Measurements from ENCODE around the gene LRG1. TPM values are rescaled to one million over a fixed set of nuclear protein-coding genes. Genes with fewer than 3 reads are reported as not detected.

The LRG1 gene
- total and polyA plus RNA-seq, 10 of the 15 experiments (the other 5 are each of a cell fraction or from before 2014, with no cell fraction given): 0.29 to 4.7 (median 0.58) TPM

- H3K4me2 ChIP-seq (ENCODE audit: control insufficient read depth, insufficient read depth): no peak overlapping the region
These were observed 5.9 kb downstream of the LRG1 start for GRCh38 chr19:4533835-4534424.

More at GRCh38 chr19:4533835-4534424, 5.9 kb downstream of the LRG1 start:
- H2AFZ ChIP-seq (ENCODE audit: control insufficient read depth, low read depth, low read length): no peak overlapping the region
- ATAC-seq: no peak
- 54% methylated on average over 9 of the region's 9 CpGs for WGBS (ENCODE audit: insufficient coverage, insufficient replicate concordance, low lambda C conversion rate, missing lambda C conversion rate)
- H3K9me3 ChIP-seq (replicated peaks; ENCODE audit: control insufficient read depth, insufficient read depth, low read length): no peaks in the 10 kb centered on the region; the same call in 2 of the 3 replicates
- H3K79me2 ChIP-seq (ENCODE audit: control insufficient read depth, insufficient read depth, low read length): no peaks in the 10 kb centered on the region
- H4K20me1 ChIP-seq (ENCODE audit: control insufficient read depth, insufficient read depth): no peaks in the 10 kb centered on the region
- no peak for TF ChIP-seq CTCF (IDR thresholded peaks at IDR 0.05 in 2 of 3, conservative IDR thresholded peaks at IDR 0.05 in 1 of 3; ENCODE audit: control insufficient read depth in 2 of 3, extremely low read depth in 1 of 3, insufficient read depth in 1 of 3, low read depth in 3 of 3, low read length in 3 of 3)
- TF ChIP-seq SPI1 (IDR thresholded peaks at IDR 0.05; ENCODE audit: borderline replicate concordance, insufficient read depth, low read depth, low read length): no peak
- TF ChIP-seq FOXK2 (IDR thresholded peaks at IDR 0.05): no peak
- no peak for TF ChIP-seq IRF3 (IDR thresholded peaks at IDR 0.05)
- no peak for TF ChIP-seq NFYB (IDR thresholded peaks at IDR 0.05; ENCODE audit: insufficient read depth, low read depth, low read length)
- TF ChIP-seq NR2C1 (IDR thresholded peaks at IDR 0.05): no peak
- no peak for TF ChIP-seq EED (IDR thresholded peaks at IDR 0.05; ENCODE audit: low read depth)
- TF ChIP-seq ZNF622 (IDR thresholded peaks at IDR 0.05): no peak
- TF ChIP-seq SIN3A (IDR thresholded peaks at IDR 0.05; ENCODE audit: low read depth, low read length): no peak
- TF ChIP-seq BRCA1 (IDR thresholded peaks at IDR 0.05; ENCODE audit: low read depth, low read length): no peak
- TF ChIP-seq RB1 (IDR thresholded peaks at IDR 0.05; ENCODE audit: borderline replicate concordance): no peak
- TF ChIP-seq HSF1 (IDR thresholded peaks at IDR 0.05; ENCODE audit: low read depth, low read length): no peak
- no peak for TF ChIP-seq NR2F1 (conservative IDR thresholded peaks at IDR 0.05)
- no peak for TF ChIP-seq ZBED1 (IDR thresholded peaks at IDR 0.05; ENCODE audit: borderline replicate concordance)
- no peak for TF ChIP-seq PML (IDR thresholded peaks at IDR 0.05; ENCODE audit: low read length)
- no peak for TF ChIP-seq BCL11A (IDR thresholded peaks at IDR 0.05; ENCODE audit: low read depth, low read length)
- TF ChIP-seq YY1 (IDR thresholded peaks at IDR 0.05; ENCODE audit: low read depth, low read length): no peak
- TF ChIP-seq BHLHE40 (IDR thresholded peaks at IDR 0.05; ENCODE audit: borderline replicate concordance in 1 of 2, low read depth in 2 of 2, low read length in 1 of 2): no peak
- no peaks in the 10 kb centered on the region; a peak in 1 of 4 replicates for H3K27me3 ChIP-seq (replicated peaks in 1 of 2; ENCODE audit: control insufficient read depth in 2 of 2, insufficient read depth in 2 of 2, low read length in 1 of 2)
- no peak for FAIRE-seq
- RAD21 ChIA-PET (ENCODE audit: unreplicated experiment): no interaction called here
- no peak overlapping the region for H3K4me3 ChIP-seq
- DNase-seq (ENCODE audit: low read depth, low spot score): no peak
- intact Hi-C loops (cut with micrococcal nuclease; ENCODE audit: unreplicated experiment) (no loop called here), in situ Hi-C loops (cut with MboI) (no loop called here)
- H3K27ac ChIP-seq (ENCODE audit: control insufficient read depth, insufficient read depth): no peak overlapping the region
- H3K36me3 ChIP-seq (ENCODE audit: control insufficient read depth in 2 of 2, insufficient read depth in 2 of 2, low read length in 1 of 2): no peaks in the 10 kb centered on the region
- no peak overlapping the region for H3K9ac ChIP-seq (ENCODE audit: control insufficient read depth, insufficient read depth, low read length)
- CTCF ChIA-PET: interaction anchor here (0.9 to 2.2 kb wide), 3 partner anchors 8 to 102 kb away, joined by 4 to 23 read pairs (median 7); no protein-coding TSS in a partner anchor
- peaks cover 2% of the 10 kb centered on the region; the same call in 1 of the 2 replicates for H3K4me1 ChIP-seq (ENCODE audit: control insufficient read depth, insufficient read depth, low read length)
- POLR2A ChIA-PET: no interaction called here
- no TSS peak for BruUV-seq (replicated peaks)
- SMC1A ChIA-PET (ENCODE audit: uncharacterized antibody, unreplicated experiment): no interaction called here
